Activated CD8-positive, alpha-beta memory T cell treated with anti-CD3 and anti-CD28 coated beads, Interleukin-2, amount 50 U/mL, for 24 hours (primary cell): Measurements from ENCODE around the gene BPTF.
A peak's percentile ranks its signal among the peaks of the same experiment; 100 is the strongest.
"Not testable (repeated sequence)": the region's sequence is repeated elsewhere in the genome, so short reads cannot be mapped to it uniquely, and the experiment has no call there.

Source experiments
- DNase-seq: peaks from one replicate; pipeline ENCODE4 v3.0.0-alpha.2; 2020; ENCODE audit errors: extremely low read depth

Gene BPTF, protein sequence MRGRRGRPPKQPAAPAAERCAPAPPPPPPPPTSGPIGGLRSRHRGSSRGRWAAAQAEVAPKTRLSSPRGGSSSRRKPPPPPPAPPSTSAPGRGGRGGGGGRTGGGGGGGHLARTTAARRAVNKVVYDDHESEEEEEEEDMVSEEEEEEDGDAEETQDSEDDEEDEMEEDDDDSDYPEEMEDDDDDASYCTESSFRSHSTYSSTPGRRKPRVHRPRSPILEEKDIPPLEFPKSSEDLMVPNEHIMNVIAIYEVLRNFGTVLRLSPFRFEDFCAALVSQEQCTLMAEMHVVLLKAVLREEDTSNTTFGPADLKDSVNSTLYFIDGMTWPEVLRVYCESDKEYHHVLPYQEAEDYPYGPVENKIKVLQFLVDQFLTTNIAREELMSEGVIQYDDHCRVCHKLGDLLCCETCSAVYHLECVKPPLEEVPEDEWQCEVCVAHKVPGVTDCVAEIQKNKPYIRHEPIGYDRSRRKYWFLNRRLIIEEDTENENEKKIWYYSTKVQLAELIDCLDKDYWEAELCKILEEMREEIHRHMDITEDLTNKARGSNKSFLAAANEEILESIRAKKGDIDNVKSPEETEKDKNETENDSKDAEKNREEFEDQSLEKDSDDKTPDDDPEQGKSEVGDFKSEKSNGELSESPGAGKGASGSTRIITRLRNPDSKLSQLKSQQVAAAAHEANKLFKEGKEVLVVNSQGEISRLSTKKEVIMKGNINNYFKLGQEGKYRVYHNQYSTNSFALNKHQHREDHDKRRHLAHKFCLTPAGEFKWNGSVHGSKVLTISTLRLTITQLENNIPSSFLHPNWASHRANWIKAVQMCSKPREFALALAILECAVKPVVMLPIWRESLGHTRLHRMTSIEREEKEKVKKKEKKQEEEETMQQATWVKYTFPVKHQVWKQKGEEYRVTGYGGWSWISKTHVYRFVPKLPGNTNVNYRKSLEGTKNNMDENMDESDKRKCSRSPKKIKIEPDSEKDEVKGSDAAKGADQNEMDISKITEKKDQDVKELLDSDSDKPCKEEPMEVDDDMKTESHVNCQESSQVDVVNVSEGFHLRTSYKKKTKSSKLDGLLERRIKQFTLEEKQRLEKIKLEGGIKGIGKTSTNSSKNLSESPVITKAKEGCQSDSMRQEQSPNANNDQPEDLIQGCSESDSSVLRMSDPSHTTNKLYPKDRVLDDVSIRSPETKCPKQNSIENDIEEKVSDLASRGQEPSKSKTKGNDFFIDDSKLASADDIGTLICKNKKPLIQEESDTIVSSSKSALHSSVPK (N-terminal part only)

DNA sequence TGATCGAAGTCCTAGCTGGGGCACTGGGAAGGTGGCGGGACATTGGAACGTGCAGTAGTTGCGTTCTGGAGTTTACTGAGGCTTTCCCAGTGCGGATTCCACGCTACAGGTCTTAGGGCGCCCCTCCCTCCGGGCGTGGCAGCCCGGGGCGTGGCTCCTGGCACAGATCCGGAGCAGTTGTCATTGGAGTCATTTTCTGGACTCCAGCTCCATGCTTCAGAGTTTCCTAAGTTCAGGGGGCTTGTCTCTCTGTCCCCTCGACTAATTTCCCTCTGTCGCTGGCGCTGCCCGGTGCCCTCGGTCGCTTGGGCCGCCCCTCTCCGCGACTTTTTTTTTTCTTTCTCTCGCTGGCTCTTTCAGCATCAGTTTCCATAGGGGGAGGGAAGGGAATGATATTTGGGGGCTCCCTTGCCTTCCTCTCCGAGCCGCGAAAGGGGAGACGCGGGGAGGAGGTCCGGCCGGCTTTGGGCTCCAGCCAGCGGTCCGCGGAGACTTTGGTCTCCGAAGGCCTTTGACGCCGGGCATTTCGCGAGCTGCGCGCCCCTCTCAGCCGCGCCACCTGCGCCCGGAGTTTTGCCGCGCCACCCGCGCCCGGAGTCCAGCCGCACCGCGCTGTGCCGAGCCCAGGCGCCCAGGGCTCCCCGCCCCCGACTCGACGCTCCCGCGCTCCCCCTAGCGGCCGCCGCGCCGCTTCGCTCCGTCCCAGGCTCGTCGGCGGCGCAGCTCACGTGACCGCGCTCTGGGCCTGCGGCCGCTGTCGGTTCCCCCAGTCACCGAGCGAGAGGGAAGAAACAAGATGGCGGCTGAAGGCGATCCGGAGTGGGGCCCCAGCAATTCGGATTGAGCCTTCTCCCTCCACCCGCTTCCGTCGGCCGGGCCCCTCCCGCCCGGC, at the start of gene BPTF:
BPTF (plus strand) TSS at position 769 of the 892 bp plus-strand sequence. CDS start 222 bp downstream, outside the sequence.
- peak; percentile 71 for DNase-seq

DNA sequence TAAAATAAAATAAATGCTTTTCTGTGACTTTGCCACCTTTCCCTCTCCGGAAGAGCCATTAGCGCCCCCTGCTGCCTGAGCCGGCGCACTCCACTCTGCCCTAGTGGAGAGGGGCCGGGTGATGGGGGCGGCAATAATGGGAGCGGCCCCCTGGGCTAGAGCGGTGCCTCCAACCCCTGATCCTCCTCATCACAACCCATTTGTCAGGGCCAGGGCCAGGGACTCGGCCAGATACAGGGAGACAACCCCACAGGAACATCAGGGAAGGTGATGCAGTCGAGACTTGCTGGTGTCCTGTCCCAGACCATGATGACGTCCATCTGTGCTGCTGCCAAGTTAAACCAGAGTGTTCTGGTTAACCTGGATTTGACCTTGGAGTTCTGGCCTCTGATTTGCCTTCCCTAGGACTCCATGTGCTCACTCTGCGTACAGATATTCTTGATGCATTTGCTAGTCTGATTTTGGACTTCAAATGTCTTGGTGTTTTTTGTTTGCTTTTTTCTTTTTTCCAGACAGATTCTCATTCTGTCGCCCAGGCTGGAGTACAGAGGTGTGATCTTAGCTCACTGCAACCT, 46.1 kb upstream of the BPTF start:
- DNase-seq: no peak

DNA sequence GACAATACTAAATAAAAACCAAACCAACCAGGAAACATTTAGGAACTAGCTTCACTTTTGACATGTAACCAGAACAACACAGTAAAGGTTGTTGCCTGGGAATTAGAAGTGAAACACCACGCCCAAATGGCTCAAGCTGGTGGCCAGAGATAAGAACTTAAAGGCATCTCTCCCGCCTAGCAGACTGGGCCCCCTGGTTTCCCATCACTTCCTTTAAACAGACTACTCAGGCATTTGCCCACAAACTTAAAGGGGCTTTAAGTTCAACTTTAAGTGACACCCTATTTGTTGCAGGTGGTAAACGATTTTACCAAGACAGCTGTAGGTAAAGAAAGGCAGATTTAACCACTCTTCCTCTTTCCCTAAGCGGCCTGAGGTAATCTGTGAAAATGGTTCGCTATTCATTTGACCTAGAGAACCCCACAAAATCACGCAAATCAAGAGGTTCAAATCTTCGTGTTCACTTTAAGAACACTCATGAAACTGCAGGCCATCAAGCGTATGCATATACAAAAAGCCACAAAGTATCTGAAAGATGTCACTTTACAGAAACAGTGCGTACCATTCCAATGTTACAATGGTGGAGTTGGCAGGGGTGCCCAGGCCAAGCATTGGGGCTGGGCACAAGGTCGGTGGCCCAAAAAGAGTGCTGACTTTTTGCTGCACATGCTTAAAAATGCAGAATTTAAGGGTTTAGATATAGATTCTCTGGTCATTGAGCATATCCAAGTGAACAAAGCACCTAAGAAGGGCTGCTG, 40.8 kb upstream of the BPTF start:
- no peak for DNase-seq

DNA sequence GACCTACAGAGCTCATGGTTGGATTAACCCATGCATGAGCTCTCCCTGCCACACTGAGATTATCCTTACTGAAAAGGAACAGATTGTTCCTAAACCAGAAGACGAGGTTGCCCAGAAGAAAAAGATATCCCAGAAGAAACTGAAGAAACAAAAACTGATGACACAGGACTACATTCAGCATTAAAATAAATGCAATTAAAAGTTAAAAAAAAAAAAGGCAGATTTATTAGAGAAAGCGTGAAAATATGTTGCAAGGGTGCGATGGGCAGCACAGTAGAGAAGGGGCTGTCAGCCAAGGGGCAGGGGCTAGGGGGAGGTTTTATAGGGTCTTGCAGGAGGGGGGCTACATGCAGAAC, 40.2 kb upstream of the BPTF start:
- no peak for DNase-seq

DNA sequence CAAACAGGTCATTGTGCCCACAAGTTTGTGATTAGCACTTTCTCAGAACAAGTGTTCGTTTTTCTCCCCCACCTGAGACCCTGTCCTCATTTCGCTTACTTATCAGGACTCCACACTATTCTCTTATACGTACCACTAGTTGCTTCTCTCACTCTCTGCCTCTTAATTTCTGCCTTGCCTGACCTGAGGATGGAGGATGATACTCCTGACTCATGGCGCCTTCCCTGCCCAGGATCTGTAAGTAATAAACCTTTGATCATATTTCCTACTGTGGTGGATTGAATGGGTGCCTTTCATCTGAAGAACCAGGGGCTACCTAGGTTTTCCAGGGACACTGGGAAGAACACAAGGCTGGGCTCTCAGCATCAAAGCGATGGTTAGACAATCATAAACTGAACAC, 39.8 kb upstream of the BPTF start:
- DNase-seq: no peak

DNA sequence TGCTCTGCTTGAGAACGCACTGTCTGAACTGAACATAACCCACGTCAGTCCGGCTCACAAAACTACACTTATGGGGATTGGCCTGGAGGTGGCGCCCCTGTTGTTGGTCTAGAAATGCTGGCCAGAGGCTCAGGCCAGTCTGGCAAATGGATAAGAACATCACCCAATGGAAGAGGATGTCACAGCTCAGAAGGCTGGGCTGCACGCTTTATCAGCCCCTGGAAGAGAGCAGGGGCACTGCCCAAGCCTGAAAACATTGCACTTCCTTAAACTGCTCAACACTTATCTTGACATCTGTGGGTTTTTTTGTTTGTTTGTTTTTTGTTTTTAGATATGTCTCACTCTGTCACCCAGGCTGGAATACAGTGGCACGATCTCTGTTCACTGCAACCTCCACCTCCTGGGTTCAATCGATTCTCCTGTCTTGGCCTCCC, 24.8 kb upstream of the BPTF start:
- DNase-seq: no peak

DNA sequence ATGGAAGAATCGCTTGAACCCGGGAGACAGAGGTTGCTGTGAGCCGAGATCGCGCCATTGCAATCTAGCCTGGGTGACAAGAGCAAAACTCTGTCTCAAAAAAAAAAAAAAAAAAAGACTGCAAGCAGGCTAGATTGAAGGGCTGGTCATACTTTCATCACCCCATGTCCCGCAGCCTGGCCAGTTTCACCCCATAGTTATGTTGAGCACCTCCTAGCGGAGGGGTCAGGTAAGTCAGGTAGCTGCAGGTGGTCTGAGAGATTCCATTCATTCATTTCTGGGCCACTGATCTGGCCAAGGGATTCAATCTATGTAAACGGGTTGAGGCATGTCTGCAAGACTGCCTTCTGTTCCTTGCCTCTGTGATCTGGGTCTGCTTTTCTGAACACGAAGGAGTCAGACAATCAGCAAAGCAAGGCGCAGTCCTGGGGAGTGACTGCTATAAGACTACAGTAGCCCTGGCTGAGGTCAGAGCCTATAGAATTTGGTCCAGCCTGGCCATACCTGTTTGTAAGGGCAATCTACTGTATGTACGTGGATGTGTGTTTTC, 23.6 kb upstream of the BPTF start:
- no peak for DNase-seq

DNA sequence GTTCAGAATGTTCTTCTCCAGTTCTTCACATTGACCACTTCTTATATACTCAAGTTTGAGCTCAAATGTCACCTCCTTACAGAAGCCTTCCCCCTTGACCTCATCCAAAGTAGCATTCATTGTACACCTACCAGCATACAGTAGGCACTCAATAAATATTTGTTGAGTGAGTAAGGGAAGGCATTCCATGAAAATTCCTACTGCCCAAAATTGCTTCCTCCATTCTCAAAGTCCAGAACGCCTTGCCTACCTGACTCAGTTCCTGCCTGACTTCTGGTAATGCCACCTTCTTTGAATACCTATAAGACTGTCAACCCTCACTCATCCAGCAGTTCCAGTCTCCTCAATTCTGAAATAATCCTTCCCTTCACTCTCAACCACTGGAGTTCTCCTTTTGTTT, 14.8 kb upstream of the BPTF start:
- DNase-seq: no peak

DNA sequence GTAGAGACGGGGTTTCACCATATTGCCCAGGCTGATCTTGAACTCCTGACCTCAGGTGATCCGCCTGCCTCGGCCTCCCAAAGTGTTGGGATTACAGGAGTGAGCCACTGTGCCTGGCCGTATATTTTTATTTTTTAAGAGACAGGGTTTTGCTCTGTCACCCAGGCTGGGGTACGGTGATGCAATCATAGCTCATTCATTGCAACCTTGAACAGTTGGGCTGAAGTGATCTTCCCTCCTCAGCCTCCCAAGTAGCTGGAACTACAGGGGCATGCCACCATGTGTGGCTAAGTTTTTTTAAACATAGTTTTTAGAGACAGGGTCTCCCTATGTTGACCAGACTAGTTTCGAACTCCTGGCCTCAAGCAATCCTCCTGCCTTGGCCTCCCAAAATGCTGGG, 12.9 kb upstream of the BPTF start:
- DNase-seq: not testable (repeated sequence)

DNA sequence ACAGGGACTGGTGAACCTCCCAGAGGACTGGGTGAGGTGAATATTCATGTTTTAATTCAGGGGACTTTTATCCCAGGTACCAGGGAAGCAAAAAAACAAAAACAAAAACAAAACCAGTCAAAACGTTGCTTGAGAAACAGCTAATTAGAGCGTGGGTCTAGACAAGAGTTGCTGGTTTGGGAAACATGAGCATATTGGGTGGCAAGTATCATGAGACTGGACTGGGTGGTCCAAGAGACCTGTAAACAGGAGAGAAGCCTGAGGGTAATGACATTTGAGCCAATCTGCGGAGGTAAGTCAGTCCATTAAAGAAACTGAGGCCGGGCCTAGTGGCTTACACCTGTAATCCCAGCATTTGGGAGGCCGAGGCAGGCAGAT, 11.5 kb upstream of the BPTF start:
- DNase-seq: no peak

DNA sequence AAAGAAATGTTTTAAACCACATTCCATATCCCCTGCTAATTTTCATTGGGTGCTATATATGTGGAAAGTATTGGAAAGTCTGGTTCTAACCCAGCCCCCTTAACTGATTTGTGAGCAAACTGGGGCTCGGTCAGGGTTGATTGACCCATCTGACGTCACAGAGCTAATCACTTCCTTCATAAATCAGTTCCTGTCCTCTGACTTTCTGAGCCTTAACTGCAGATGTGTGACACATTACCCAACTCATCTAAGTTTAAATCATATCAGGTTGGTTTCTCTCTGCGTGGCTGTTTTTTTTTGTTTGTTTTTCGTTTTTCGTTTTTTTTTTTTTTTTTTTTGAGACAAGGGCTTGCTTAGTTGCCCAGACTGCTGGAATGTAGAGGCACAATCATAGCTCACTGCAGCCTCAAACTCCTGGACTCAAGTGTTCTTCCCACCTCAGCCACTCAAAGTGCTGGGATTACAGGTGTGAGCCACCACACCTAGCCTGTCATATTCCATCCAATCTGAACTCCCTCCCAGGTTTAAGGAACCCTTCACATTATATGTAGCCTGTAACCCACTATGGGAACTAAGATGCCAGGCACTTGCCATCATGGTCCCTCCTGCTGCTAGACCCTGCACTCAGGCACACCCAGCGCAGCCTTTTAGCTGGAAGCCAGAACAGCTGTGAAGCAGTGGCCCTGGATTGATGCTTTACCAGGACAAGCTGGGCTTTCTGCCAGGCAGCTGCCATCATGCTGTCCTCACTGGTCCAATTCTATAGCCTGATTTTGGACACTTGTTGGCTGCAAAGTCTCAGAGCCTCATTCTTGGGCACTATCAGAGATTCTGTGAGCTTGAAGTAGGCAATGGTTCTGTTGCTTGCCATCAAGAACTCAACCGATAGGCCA, 6.9 kb upstream of the BPTF start:
- DNase-seq: no peak

DNA sequence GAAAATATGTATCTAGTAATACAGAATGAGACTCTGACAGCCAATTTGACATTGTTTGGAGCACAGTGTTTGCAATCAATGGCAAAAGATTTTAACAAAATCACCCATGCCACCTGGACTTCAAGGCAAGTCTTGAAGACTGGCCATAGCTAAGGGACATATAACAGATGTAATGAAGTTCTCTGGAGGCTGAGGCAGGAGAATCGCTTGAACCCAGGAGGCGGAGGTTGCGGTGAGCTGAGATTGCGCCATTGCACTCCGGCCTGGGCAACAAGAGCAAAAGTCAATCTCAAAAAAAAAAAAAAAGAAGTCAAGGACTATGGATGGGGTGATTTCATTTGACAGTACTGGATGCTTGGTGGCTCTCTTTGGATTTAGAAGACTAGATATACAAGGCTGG, 5.6 kb upstream of the BPTF start:
- no peak for DNase-seq

DNA sequence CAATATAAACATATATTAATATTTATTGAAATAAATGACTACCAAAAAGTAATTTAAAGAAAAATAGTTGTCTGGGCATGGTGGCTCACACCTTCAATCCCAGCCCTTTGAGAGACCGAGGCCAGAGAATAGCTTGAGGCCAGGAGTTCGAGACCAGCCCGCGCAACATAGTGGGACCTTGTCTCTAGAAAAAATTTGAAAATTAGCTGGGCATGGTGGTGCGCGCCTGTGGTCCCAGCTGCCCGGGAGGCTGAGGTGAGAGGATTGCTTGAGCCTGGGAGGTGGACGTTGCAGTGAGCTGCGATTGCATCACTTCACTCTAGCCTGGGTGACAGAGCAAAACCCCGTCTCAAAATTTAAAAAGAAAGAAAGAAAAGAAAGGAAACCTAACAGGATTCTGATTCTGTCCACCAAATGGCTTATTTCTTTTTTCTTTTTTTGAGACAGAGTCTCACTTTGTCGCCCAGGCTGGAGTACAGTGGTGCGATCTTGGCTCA, 3.4 kb upstream of the BPTF start:
- no peak for DNase-seq

DNA sequence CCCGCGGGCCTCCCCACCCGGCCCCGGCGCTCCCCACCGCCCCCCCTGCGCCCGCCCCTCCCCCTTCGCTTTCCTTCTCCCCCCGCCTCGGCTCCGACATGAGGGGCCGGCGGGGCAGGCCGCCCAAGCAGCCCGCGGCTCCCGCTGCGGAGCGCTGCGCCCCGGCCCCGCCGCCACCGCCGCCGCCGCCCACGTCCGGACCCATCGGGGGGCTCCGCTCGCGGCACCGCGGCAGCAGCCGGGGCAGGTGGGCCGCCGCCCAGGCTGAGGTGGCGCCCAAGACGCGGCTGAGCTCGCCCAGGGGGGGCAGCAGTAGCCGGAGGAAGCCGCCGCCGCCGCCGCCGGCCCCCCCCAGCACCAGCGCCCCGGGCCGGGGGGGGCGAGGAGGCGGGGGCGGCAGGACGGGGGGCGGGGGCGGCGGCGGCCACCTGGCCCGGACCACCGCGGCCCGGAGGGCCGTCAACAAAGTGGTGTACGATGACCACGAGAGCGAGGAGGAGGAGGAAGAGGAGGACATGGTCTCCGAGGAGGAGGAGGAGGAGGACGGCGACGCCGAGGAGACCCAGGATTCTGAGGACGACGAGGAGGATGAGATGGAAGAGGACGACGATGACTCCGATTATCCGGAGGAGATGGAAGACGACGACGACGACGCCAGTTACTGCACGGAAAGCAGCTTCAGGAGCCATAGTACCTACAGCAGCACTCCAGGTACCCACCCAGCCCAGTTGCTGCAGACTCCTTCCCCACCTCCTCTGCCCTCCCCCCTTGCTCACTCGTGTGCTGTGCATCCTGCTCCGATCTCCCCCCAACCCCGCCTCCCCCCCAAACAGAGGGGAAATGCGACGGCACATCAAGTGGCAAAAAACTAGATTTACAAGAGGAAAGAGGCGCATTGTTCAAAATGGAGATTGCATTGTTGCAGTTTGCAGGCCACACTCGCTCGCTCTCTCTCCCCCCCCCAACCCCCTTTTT, 611 bp downstream of the BPTF start:
- not testable (repeated sequence) for DNase-seq

DNA sequence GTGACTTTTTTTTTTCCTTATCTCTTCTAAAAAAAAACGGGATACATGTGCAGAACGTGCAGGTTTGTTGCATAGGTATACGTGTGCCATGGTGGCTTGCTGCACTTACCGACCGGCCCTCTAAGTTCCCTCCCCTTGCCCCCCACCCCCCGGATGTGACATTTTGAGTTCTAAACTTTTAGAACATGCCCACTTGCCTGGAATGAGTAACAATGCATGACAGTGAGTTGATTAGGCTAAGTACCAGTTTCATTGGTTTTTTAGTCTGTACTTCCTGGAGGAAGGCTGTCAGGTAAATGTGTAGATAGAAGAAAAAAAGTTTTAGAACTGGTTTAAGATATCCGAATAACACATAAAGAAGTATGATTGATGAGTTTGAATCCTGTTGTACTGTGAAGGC, 4.0 kb downstream of the BPTF start:
- DNase-seq: no peak

DNA sequence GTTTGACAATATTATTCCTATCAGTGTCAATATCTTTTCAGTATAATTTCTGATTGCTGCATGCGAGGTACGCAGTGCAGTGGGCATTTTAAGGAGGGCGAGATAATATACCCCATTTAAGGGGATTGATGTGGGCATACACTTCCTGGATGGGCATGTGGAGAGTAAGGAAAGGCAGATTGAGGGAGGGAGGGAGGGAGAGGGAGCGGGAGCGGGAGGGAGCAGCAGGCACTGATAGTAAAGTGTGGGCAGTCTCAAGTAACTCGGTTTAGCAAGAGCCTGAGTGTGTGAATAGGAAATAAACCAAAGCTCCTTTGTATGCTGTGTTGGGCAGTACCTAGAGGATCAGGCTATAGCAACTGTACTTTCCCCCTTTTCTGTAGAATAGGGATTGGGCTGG, 5.1 kb downstream of the BPTF start:
- no peak for DNase-seq

DNA sequence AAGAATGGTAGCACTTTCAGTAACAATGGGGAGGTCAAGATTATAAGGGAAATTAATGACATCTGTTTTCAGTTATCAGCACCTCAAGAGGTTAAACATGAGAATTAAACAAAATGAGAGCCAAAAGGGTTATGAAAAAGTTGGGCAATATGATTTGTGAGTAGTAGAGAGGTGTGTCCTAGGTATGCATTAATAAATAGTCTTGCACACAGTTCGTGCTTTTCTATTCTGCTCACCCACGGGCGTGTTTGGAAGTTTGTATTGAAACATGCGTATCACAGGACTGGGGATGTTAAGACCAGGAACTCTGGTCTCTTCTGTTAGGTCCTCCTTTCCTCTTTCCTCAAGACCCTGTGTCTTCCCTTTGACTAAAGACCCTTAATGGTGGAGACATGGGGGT, 6.0 kb downstream of the BPTF start:
- DNase-seq: no peak
